ENCODE data around the gene PCDH9.

PCDH9 gene

GRCh38 chr13:66520511-66521355 lies 709.4 kb downstream of the PCDH9 start:
- DNase-seq (ENCODE audit: low read depth), result no peak

GRCh38 chr13:66519259-66519658 lies 710.9 kb downstream of the PCDH9 start:
- DNase-seq (ENCODE audit: low read depth), result no peak

GRCh38 chr13:66518068-66518467 lies 712.1 kb downstream of the PCDH9 start:
- DNase-seq (ENCODE audit: low read depth), result no peak

GRCh38 chr13:66513728-66514127 lies 716.4 kb downstream of the PCDH9 start:
- DNase-seq (ENCODE audit: low read depth), result no peak

- DNase-seq (ENCODE audit: low read depth), result no peak
Measured at GRCh38 chr13:66509175-66509574, 721.0 kb downstream of the PCDH9 start.

- DNase-seq (ENCODE audit: low read depth), result no peak
Measured at GRCh38 chr13:66508153-66508909, 721.8 kb downstream of the PCDH9 start.

GRCh38 chr13:66506979-66507378 lies 723.2 kb downstream of the PCDH9 start:
- no peak for DNase-seq (ENCODE audit: low read depth)

GRCh38 chr13:66506051-66506777 lies 723.9 kb downstream of the PCDH9 start:
- no peak for DNase-seq (ENCODE audit: low read depth)

GRCh38 chr13:66503890-66504289 lies 726.2 kb downstream of the PCDH9 start:
- DNase-seq (ENCODE audit: low read depth), result no peak

- no peak for DNase-seq (ENCODE audit: low read depth)
Measured at GRCh38 chr13:66501181-66501580, 729.0 kb downstream of the PCDH9 start.

GRCh38 chr13:66492479-66492878 lies 737.7 kb downstream of the PCDH9 start:
- no peak for DNase-seq (ENCODE audit: low read depth)

- no peak for DNase-seq (ENCODE audit: low read depth)
Measured at GRCh38 chr13:66491251-66491650, 738.9 kb downstream of the PCDH9 start.

- no peak for DNase-seq (ENCODE audit: low read depth)
Measured at GRCh38 chr13:66489586-66489985, 740.5 kb downstream of the PCDH9 start.

GRCh38 chr13:66489172-66489571 lies 741.0 kb downstream of the PCDH9 start:
- no peak for DNase-seq (ENCODE audit: low read depth)

- no peak for DNase-seq (ENCODE audit: low read depth)
Measured at GRCh38 chr13:66483712-66484111, 746.4 kb downstream of the PCDH9 start.

GRCh38 chr13:66482836-66483235 lies 747.3 kb downstream of the PCDH9 start:
- no peak for DNase-seq (ENCODE audit: low read depth)

GRCh38 chr13:66477816-66478215 lies 752.3 kb downstream of the PCDH9 start:
- no peak for DNase-seq (ENCODE audit: low read depth)

- no peak for DNase-seq (ENCODE audit: low read depth)
Measured at GRCh38 chr13:66475061-66475460, 755.1 kb downstream of the PCDH9 start.

- DNase-seq (ENCODE audit: low read depth), result no peak
Measured at GRCh38 chr13:66469745-66470144, 760.4 kb downstream of the PCDH9 start.

GRCh38 chr13:66468656-66469055 lies 761.5 kb downstream of the PCDH9 start:
- DNase-seq (ENCODE audit: low read depth), result no peak

- DNase-seq (ENCODE audit: low read depth), result no peak
Measured at GRCh38 chr13:66462187-66462586, 767.9 kb downstream of the PCDH9 start.

- DNase-seq (ENCODE audit: low read depth), result no peak
Measured at GRCh38 chr13:66461021-66461420, 769.1 kb downstream of the PCDH9 start.

- no peak for DNase-seq (ENCODE audit: low read depth)
Measured at GRCh38 chr13:66459634-66460033, 770.5 kb downstream of the PCDH9 start.
